ENCODE data around the gene TMEM43.
A peak's percentile ranks its signal among the peaks of the same experiment; 100 is the strongest.

TMEM43 gene

DNA sequence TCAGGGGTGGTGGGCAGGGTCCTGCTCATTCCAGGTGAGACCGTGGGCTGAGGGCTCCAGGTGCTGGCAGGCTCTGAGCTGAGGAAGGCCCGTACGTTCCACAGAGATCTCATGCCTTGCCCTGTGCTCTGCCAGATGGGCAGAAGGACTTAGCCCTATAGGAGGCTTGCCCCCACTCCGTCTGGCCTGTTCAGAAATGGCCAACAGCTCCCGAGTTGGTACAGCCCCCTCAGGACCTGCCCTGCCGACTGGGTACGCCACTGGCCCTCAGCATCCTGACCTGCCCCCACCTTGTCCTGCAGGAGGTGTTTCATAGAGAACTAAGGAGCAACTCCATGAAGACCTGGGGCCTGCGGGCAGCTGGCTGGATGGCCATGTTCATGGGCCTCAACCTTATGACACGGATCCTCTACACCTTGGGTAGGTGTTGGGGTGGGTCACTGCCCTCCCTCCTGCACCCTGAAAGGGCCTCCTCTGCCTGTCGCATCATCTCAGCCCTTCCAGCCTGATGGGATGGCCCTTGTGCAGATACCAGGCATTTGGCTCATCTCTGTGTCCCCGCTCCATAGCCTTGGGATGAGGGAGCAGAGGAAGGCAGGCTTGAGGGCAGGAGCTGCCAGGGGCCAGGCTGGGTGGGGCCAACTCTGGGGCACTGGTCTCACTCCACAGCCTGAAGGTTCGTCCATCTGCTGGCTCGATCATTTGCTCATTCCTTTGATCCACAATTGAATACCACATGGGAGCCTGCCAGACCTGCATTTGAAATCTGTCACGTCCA, 14.2 kb downstream of the TMEM43 start:
- DNase-seq, result no peak

- DNase-seq, result no peak
These were observed 14.9 kb downstream of the TMEM43 start for GRCh38 chr3:14139771-14140170.

DNA sequence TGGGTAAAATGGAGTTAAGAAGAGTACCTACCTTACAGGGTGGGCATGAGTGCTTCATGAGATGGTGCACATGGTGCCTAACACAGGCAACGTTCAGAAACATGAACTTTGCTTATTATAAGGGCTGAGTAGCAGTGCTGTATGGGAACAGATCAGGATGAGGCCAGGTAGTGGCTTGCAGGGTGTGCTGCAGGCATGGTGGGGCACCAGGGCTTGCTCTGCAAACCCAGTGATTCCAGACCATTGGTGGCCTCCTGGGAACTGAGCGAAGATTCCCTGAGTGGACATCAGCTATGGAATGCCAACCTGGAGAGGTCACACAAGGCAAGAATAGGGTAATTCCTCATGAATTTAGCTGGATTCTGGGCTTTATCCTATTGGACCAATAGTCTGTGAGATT, 15.8 kb downstream of the TMEM43 start:
- no peak for DNase-seq

DNA sequence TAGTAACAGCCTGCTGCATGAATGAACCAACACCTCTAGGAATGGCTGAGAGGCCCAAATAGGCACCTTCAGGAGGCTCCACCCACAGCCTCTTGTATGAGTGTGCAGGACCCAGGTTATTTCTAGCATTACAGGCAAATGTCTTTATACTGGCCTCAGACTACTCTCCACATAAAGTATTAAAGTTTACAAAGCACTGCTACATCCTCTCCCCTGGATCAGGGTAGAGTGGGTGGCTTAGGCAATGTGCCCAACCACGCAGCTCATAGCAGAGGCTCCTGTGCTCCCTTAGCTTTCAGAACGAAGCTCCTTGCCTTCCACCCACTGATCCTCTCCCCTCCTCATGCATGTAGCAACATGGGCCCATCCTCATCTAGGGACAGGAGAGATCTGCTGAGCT, 16.3 kb downstream of the TMEM43 start:
- no peak for DNase-seq

DNA sequence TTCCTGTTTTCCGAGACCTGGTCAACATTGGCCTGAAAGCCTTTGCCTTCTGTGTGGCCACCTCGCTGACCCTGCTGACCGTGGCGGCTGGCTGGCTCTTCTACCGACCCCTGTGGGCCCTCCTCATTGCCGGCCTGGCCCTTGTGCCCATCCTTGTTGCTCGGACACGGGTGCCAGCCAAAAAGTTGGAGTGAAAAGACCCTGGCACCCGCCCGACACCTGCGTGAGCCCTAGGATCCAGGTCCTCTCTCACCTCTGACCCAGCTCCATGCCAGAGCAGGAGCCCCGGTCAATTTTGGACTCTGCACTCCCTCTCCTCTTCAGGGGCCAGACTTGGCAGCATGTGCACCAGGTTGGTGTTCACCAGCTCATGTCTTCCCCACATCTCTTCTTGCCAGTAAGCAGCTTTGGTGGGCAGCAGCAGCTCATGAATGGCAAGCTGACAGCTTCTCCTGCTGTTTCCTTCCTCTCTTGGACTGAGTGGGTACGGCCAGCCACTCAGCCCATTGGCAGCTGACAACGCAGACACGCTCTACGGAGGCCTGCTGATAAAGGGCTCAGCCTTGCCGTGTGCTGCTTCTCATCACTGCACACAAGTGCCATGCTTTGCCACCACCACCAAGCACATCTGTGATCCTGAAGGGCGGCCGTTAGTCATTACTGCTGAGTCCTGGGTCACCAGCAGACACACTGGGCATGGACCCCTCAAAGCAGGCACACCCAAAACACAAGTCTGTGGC, 16.9 kb downstream of the TMEM43 start:
- no peak for DNase-seq

DNA sequence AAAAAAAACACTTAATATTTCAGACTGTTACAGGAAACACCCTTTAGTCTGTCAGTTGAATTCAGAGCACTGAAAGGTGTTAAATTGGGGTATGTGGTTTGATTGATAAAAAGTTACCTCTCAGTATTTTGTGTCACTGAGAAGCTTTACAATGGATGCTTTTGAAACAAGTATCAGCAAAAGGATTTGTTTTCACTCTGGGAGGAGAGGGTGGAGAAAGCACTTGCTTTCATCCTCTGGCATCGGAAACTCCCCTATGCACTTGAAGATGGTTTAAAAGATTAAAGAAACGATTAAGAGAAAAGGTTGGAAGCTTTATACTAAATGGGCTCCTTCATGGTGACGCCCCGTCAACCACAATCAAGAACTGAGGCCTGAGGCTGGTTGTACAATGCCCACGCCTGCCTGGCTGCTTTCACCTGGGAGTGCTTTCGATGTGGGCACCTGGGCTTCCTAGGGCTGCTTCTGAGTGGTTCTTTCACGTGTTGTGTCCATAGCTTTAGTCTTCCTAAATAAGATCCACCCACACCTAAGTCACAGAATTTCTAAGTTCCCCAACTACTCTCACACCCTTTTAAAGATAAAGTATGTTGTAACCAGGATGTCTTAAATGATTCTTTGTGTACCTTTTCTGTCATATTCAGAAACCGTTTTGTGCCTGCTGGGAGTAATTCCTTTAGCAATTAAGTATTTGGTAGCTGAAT, 17.9 kb downstream of the TMEM43 start:
- DNase-seq, result no peak

- DNase-seq, result peak; percentile 91
These were observed 18.7 kb downstream of the TMEM43 start for GRCh38 chr3:14143271-14144225.

GRCh38 chr3:14144423-14145075, 19.7 kb downstream of the TMEM43 start:
- peak; percentile 96 for DNase-seq

DNA sequence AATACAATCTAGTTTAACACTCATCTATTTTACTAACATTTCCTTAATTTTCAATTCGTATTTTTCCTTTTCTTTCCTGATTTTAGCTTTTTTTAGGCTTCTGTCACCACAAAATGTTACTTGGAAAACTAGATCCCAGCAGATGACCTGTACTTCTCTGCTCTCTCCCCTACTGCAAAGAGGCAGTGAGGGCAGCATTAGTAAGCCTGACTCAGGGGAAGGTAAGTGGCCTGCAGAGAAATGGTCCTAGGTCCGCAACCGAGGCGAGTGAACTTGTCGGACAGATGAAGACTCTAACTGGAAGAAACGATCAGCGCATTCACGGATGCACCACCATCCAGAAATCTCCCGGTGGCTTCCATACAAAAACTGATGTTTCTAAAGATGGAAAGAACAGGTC, 20.4 kb downstream of the TMEM43 start:
- no peak for DNase-seq

- no peak for DNase-seq
These were observed 21.0 kb downstream of the TMEM43 start for GRCh38 chr3:14145670-14146380.

- no peak for DNase-seq
These were observed 21.7 kb downstream of the TMEM43 start for GRCh38 chr3:14146381-14147065.

GRCh38 chr3:14147066-14147435, 22.2 kb downstream of the TMEM43 start:
- DNase-seq, result no peak

GRCh38 chr3:14147617-14148016, 22.8 kb downstream of the TMEM43 start:
- no peak for DNase-seq

- no peak for DNase-seq
These were observed 23.5 kb downstream of the TMEM43 start for GRCh38 chr3:14148041-14148985.

DNA sequence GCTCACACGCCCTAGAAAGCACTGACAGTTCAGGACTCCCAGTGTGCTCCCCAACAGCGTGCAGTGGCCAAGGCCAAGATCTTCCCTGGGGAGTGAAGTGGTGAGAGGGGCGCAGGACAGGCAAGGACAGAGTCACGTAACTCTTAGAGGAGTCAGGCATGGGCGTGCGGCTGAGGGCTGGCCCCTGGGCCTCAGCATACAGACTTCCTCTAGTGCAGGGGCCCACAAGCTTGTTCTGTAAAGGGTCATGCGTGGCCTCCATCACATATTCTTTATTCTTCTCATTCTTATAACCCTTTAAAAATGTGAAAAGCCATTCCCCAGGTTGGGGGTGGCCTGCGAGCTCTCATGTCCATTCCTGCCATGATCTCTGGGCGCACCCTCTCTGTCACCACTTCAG, 25.2 kb downstream of the TMEM43 start:
- DNase-seq, result no peak

- DNase-seq, result no peak
These were observed 25.8 kb downstream of the TMEM43 start for GRCh38 chr3:14150491-14151230.

DNA sequence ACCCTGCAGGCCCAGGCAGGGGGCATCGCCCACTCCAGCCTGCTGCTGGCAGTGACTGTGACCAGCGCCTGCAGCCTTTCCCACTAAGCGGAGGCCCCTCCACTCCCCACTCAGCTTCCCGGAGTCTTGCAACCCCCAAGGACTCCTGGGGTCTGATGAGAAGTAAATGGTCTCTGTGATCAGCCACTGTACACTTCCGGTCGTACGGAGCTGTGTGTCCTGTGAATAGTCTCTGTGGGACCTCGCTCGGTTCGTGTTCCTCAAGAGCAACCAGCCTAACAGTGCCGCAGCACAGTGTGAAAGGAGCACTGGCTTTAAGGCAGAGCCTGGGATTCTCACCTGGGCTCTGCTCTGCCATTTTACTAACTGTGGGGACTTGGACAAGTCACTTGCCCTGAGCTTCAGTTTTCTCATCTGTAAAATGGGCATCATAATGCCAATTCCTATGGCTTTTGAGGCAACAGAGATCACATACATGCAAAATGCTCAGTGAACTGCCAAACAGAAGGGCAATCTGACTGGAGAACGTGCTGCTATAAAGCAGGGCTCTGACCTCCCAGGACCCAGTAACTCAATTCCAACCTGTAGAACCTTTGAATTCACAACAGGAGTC, 26.7 kb downstream of the TMEM43 start:
- DNase-seq, result no peak

GRCh38 chr3:14152233-14152962, 27.5 kb downstream of the TMEM43 start:
- no peak for DNase-seq
